HG03442 (cell line): ENCODE results near the gene ANKRD2.

ENCODE experiments used
- ATAC-seq: cut with Tn5 transposase; IDR thresholded peaks from one replicate; pipeline ENCODE4 v1.9.1; 2021; ENCODE audit warnings: mild to moderate bottlenecking, moderate library complexity; ENCODE audit not compliant: unreplicated experiment

Gene ANKRD2

DNA sequence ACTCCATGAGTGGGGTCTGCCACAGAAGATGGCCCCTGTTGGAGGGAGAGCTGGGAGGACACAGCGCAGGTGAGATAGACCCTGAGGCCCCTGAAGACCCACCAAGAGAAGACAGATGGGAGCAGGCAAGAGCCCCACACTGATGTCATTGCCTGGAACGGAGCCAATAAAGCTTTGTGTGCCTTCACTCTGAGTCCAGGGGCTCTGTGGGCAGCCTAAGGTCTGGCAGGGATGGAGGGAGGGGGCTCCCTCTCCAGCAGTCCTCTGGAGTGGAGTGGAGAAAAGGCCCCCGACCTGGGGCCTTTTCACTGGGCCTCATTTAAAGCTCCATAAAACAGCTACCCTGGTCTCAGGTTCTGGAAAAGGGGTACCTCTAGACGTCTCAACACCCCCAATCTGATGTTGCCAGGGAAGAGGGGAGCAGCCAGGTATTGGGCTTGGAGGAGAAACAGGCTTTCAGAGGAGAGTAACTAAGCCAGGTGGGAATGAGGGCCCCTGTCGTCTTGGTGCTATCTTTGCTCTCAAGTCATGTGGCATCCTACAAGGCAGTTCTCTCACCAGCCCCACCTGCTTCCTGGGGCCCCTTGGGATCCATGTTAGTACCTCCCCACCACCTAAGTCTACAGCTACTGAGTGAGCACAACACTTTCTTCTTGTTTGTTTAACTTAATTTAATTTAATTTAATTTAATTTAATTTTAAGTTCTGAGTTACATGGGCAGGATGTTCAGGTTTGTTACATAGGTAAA is 18.3 kb downstream of the ANKRD2 start:
- ATAC-seq, result no peak

DNA sequence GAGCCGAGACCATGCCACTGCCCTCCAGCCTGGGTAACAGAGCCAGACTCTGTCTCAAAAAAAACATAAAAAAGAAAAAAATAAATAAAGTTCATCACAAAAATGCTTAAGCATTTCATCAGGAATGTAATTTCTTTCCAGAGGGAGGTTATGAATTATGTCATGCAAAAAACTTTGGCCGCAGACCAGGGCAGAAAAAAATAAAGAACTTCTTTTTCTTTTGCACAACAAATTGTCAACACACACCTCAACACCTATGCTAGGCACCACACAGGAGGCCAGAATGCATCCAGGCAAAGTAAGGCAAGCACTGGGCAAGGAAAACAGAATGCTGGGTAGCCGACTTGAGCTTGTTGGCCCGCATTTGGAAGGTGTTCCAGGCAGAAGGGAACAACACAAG is 20.8 kb downstream of the ANKRD2 start:
- no peak for ATAC-seq

DNA sequence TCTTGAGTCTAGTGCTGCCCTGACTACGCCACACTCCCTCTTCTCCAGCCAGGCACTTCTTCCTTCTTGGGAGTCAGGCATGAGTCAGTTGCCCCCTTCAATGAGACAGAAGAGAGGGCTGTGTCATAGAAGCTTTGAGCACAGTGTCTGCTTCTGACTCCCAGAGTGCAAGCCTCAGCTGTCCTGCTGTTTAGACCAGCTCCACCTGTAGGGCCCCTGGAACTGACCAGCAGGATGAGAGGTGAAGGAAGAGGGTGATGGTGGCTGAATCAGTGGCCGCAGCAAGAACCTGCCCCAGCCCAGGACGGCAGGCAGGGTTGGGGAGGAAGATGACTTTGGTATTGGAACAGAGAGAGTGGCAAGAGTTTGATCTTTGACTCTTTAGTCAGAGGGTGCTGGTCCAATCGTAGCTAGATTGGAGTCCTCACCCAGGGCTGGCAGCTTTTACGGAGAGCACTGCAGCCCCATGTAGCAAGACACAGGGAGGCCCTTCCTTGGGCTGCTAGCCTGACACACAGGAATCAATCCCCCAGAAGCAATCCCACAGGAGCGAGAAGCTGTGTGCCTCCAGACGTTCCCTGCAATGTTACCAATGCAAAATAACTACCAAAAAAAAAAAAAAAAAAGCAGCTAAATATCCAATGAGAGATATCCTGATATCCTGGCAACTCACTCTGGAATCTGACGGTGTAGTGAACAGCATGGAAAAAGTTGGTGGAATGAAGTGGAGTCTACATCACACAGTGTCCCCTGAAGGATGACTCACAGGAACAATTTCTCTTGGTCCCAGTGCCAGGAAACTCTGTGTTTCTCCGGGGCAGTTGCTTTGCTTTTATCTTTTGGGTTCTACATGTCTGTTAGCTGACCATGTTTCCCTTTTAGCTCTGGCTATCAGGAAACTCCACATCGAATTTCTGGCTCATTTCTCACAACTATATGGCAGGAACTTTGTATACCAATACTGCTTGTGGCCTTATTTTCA is 23.8 kb downstream of the ANKRD2 start:
- ATAC-seq, result no peak

DNA sequence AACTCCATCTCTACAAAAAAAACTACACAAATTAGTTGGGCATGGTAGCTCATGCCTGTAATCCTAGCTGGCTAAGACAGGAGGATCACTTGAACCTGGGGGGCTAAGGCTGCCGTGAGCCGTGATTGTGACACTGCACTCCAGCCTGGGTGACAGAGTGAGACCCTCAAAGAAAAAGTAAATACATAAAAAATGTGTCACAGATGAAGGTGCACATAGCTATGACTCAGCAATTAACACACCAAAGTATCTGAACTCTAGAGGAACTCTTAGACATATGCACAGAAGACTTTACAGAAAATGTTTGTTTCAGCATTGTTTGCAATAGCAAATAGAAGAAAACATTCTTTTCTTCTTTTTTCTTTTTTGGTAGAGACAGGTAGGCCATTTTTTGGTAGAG is 25.2 kb downstream of the ANKRD2 start:
- no peak for ATAC-seq

DNA sequence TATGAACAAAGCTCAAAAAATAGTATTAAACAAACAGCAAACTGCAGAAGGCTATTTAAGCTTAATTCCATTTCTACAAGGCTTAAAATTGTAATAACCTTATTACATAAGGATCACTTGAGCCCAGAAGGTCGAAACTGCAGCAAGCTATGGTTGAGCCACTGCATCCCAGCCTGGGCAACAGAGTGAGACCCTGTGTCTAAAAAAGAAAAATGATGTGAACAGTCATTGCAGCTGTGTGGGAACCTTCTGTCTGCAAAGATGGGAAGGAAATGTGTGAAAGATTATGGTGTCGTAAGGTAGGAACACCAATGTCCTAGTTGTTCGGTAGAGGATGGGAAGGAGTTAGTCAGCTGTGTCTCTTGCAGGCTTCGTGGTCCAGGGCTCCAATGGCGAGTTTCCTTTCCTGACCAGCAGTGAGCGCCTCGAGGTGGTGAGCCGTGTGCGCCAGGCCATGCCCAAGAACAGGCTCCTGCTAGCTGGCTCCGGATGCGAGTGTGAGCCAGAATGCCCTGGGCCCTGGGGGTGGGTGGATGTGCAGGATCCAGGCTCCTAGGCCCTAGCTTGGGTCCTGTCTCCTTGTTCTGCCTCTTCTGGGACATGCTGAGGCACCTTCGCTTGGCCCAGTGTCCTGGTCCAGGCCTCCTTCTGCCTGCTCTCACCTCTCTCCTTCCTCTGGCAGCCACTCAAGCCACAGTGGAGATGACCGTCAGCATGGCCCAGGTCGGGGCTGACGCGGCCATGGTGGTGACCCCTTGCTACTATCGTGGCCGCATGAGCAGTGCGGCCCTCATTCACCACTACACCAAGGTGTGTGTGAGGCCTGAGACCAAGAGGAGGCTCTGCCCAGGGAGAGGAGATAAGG is 26.1 kb downstream of the ANKRD2 start:
- no peak for ATAC-seq

DNA sequence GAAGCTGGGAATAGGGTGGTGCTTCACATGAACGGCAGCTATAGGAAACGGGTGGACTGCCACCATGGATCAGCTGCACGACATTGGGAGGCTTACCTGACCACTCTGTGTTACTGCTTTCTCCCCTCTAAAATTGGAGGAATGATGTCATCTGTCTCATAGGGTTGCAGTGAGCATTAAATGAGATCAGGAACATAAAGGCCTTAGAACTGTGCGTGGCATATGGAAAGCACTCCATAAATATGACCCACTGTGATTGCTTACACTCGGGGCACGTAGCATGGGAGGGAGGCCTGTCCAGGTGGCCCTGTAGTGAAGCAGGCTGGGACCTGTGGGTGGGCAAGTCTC is 26.7 kb downstream of the ANKRD2 start:
- ATAC-seq, result no peak

DNA sequence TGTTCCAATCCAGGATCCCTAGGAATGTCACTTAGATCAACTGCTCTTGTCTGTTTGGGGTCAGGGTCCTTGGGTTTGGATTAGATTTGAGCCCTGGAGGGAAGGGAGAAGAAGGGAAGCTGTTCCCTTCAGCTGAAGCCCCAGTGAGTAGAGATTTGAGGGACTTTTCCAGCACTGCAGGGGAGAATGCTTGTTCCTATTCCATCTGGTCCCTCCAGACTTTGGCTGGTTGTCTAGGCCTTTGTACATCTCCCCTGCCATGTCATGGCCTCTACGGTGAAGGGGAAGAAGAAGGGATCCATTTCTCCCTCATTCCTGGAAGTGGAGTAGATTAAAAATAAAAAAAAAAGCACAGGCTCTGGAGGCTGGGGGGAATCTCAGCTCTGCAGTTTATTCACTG is 28.0 kb downstream of the ANKRD2 start:
- ATAC-seq, result no peak

DNA sequence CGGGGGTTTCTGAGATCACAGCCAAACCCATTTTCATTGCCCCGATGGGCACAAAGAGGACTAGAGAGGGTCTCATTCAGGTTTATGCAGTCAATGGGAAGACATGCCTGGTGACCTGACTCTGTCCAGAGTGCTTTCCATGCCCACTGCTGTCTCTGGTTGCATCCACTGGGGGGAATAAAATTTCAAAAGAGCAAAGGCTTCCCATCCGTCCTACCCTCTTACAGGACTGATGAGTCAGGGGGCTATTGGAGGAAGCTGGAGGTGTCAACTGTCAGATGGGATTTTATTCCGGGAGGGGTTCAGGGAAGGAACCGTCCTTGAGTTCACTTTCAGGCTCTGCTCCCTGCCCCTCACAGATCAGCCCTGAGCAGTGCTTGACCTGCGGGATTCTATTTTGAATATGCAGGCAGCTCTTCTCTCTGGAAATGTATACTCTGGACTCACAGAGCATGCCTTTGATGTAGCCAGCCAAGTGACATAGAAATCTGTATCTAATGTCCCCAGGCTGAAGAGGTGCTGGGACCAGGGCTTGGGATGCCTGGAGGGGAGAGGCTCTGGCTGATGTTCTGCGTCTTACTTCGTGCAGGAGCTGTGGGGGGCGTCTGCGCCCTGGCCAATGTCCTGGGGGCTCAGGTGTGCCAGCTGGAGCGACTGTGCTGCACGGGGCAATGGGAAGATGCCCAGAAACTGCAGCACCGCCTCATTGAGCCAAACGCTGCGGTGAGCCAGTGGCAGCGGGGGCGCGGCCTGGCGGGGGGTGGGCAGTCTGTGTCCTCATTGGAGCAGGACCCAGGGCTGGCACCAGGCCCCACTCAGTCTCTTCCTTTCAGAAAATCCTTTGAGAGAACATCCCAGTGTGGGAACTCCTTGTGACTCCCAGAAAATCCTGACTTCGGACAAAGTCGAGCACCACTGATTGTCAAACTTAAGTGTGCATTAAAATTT is 29.0 kb downstream of the ANKRD2 start:
- ATAC-seq, result no peak

DNA sequence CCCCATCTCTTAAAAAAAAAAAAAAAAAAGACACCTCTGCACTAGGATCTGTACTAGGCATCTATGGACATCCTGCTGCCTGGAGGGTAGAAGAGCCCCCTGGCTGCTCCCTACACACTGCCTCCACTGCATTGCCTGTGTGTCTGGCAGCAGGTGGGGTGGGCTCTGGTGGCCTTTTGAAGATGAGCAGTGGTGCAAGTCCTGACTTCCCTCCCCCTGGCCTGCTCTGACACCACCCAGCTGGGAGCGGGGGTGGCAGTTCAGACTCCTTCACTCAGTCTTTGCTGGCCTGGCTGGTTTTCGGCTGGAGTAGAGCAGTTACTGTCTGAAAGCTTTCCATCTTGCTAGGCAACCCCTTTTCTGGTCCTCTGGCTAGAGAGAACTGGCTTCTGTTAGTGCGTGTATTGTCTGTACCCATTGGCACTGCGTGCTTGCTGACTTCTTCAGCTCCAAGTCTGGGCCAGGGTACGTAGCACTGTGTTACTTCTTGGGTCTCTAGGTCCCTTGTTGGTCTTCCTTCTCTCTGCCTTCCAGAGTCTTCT is 34.6 kb downstream of the ANKRD2 start:
- no peak for ATAC-seq

DNA sequence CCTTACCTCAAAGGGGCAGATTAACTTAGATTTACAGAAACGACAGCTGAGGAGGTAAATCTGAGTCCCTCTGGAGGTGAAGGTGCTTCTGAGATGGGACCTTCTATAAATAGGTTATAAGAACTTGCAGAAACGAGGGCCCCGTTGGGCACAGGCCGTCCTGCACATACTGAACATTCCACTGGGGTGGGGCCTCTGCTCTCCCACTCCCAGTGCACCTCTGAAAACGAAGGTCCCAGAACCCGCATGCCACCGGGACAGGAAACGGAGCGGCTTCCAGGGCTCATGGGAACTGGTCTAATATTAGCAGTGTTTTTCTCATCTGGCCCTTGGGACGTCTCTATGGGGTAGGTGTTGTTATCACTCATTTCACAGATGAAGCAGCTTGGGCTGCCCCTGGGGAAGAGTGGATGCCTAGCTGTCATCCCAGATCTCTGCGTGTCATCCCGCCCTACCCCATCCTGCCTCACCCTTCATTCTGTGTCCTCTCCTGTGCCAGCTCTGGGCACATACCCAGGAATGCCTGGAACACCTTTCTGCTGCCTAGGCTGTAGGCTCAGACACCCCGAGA is 36.5 kb downstream of the ANKRD2 start:
- no peak for ATAC-seq

DNA sequence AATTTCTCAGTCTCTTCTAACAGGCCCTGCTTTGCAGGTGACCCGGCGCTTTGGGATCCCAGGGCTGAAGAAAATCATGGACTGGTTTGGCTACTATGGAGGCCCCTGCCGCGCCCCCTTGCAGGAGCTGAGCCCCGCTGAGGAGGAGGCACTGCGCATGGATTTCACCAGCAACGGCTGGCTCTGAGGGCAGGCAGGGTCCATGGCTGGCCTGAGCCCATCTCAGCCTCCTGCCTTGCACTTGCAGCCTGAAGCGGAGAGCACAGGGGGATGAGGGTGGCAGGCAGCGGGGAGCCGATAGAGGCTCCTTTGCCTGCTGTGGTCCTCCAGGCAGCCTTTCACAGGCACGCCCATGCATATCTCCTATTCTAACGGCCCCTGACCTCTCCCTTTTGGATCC is 38.9 kb downstream of the ANKRD2 start:
- no peak for ATAC-seq

DNA sequence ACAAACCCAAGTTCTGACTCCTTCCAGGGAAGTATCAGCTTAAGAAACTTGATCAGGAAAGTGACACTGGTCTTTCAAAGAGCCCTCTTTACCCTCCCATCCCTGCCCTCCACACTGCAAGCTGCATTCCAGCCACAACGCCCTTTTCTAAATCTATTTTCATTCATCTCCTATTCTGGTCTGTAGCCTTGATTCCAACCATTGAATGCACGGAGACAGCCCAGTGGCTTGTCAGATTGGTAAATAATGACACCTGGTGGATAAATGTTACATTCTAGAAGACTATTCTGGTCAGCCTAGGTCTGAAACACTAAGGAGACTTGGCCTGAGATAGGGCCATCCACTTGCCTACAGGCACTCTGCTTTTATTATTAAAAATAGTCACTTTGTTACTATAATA is 39.8 kb downstream of the ANKRD2 start:
- ATAC-seq, result no peak

DNA sequence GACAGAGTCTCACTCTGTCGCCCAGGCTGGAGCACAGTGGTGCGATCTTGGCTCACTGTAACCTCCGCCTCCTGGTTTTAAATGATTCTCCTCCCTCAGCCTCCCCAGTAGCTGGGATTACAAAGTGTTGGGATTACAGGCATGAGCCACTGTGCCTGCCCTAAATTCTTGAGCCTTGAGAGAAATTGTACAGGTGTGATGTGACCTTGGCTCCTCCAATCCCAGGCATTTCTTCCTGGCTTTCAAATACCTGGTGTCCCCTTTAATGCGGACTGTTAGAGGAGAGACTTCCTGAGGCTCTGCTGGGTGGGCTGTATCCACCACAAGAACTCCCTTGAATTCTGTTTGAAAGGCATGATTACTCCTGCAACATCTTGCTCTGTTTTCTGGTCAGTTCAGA is 45.7 kb downstream of the ANKRD2 start:
- ATAC-seq, result no peak

DNA sequence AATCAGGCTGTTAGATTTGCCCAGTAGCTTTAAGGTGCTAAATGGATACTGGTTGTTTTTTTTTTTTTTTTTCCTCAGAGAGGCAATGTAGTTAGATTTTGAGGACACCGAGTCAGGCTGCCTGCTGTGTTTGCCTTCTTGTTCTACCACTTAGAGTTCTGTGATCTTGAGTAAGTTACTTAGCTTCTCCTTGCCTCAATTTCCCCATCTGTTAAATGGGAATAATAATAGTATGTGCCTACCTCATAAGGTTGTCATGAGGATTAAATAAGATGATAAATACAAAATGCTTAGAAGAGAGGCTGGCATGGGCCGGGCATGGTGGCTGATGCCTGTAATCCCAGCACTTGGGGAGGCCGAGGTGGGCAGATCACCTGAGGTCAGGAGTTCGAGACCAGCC is 46.2 kb downstream of the ANKRD2 start:
- ATAC-seq, result no peak

DNA sequence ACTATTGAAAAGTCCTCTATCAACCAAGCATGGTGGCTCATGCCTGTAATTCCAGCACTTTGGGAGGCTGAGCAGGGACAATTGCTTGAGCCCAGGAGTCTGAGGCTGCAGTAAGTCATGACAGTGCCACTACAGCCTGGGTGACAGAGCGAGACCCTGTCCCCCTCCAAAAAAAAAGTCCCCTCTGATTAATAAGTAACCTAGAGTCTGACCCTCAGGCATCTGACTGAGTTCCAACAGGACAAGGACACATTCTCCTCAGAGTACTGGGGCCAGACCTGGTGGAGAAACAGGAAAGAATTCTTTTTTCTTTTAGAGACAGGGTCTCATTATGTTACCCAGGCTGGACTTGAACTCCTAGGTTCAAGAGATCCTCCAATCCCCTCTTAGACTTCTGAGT is 50.7 kb downstream of the ANKRD2 start:
- ATAC-seq, result no peak

DNA sequence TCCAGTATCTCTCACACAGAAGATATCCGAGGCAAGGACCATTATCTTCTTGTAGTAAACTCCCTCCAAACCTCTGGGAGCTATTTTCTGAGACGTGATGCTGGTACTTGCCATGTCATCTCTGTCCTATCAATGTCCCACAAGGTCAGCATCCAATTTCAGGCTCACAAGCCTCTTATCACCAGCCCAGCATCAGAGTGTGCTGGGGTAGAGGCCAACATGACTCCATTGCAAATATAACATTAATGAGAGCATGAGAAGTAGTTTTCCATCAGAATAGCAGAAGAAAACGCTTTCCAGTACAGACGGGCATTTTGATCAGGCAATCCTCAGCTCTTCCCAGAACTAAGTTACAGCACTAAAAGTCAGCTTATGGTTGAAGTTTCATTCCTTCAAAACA is 55.2 kb downstream of the ANKRD2 start:
- ATAC-seq, result no peak

DNA sequence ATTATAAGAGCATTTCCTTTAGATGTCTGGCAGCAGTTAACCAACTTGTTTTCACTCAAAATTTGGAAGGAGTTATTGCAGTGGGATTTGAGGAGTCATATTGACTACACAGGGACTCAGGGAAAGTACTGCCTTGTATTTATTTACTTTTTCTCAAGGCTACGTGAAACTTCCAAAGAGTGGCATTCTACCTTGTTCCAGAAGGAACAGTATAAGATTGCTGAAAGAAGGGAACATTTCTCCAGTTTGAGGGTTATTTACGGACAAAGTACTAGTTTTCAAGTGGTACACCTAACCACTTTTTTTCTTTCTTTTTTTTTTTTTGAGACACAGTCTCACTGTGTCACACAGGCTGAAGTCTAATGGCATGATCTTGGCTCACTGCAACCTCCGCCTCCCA is 55.6 kb downstream of the ANKRD2 start:
- ATAC-seq, result no peak

DNA sequence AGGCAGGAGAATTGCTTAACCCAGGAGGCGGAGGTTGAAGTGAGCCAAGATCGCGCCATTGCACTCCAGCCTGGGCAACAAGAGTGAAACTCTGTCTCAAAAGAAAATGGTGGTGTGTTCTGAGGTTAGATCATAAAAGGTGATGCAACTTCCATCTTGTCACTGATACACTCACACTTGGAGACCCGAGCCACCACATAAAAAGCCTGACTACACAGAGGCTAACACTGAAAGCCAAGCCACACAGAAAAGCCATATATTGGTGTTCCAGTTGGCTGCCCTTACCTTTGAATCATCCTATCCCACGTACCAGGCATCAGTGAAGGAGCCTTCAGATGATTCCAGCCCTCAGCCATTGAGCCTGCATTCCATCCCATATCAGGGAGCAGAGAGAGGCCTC is 56.7 kb downstream of the ANKRD2 start:
- ATAC-seq, result no peak

DNA sequence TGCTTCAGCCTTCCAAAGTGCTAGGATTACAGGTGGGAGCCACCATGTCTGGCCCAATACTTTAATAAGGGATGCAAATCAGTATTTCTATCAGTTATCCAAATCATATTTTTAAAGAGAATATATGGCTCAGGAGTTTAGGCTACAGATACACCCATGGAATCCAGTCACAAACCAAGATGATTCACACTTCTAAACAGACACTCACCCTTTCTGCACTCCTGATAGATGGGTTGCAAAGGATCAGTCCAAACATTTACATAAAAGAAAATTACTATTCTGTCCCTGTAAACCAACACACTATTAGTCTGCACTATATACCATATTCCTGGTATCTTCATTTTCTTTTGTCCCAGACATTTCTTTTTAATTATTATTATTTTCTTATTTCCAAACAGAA is 58.5 kb downstream of the ANKRD2 start:
- no peak for ATAC-seq
